Suprapubic skin (tissue), 4 donors: Measurements from ENCODE around the gene PSMG4. TPM values are rescaled to one million over a fixed set of nuclear protein-coding genes. Genes with fewer than 3 reads are reported as not detected.

Experiments
- DNase-seq, 2 donors: peaks; one replicate each; pipeline ENCODE4 v3.0.0-alpha.2; 2019; ENCODE audit warnings: low spot score in 2 of 2
- H3K27ac ChIP-seq: fragments of 200-600 bp; sonication (generic); one replicate; pipeline ENCODE4 v1.5.1; 2019
- H3K27me3 ChIP-seq: fragments of 200-600 bp; sonication (generic); one replicate; pipeline ENCODE4 v1.5.1; 2019
- H3K36me3 ChIP-seq: fragments of 200-600 bp; sonication (generic); one replicate; pipeline ENCODE4 v1.5.1; 2019
- H3K4me1 ChIP-seq: fragments of 200-600 bp; sonication (generic); one replicate; pipeline ENCODE4 v1.5.1; 2019
- H3K4me3 ChIP-seq: fragments of 200-600 bp; sonication (generic); one replicate; pipeline ENCODE4 v1.5.1; 2019; ENCODE audit warnings: mild to moderate bottlenecking
- H3K9me3 ChIP-seq: fragments of 200-600 bp; sonication (generic); one replicate; pipeline ENCODE4 v1.5.1; 2019
- EP300 ChIP-seq: sonication (generic); formaldehyde crosslinking; IDR thresholded peaks from one replicate; pipeline ENCODE4 v1.6.1; 2017; ENCODE audit warnings: antibody characterized with exemption
- POLR2A ChIP-seq, 2 donors: fragments of 450-650 bp; IDR thresholded peaks; one replicate each; pipeline ENCODE4 v1.6.1; 2017; ENCODE audit warnings: antibody characterized with exemption in 2 of 2, mild to moderate bottlenecking in 2 of 2, moderate library complexity in 2 of 2
- POLR2AphosphoS5 ChIP-seq, 3 donors: sonication (generic); formaldehyde crosslinking; IDR thresholded peaks; one replicate each; pipeline ENCODE4 v1.6.1; 2017; ENCODE audit warnings: antibody characterized with exemption in 3 of 3
- WGBS: methylation state at CpG from one replicate; pipeline ENCODE4 v1.1.5; 2018; 5-methylcytosine and 5-hydroxymethylcytosine counted together
- total RNA-seq, 4 donors: library from RNA; depleted of rRNA; stranded (reverse); fragments of >200 nt; gene quantifications; one replicate each; pipeline ENCODE4 v1.1.0, GENCODE V29; 2016
- TF ChIP-seq, protein P1 (sequence below), 2 donors: fragments of 200-600 bp in 1 of 2; fragments of 450-650 bp in 1 of 2; sonication (generic) in 1 of 2; IDR thresholded peaks; one replicate each; pipeline ENCODE4 v1.5.1; 2016 to 2019; ENCODE audit warnings: antibody characterized with exemption in 2 of 2, mild to moderate bottlenecking in 1 of 2, moderate library complexity in 1 of 2

PSMG4 gene
- total RNA-seq, 4 donors from 2014 or later, result 11.4 to 32.6 (median 21.1) TPM

DNA sequence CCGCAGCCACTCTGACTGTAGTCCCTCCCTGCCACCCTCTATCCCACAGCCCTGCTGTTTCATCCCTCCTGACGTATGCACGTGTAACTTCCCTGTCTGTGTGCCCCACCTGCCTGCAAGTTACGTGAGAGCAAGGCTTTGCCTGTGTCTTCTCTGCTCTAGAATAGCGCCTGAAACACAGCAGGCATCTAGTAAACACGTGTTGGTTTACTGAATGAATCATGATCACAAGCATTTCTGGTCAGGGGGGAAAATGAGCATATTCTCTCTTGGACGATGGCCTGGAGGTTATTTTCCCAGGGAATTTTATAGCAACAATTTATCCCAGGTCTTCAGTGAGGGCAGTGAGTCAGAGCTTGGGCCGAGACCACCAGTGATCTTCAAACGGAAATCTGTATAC is 38.3 kb downstream of the PSMG4 start:
- H3K9me3 ChIP-seq, result no peaks in the 10 kb centered on the region
- 88% methylated on average over 9 of the region's 9 CpGs for WGBS
- peaks cover 28% of the 10 kb centered on the region for H3K36me3 ChIP-seq
- TF ChIP-seq POLR2A (IDR thresholded peaks at IDR 0.05) (no peak), EP300 (no peak), POLR2AphosphoS5 (IDR thresholded peaks at IDR 0.05) (no peak)
- TF ChIP-seq, protein P1, sequence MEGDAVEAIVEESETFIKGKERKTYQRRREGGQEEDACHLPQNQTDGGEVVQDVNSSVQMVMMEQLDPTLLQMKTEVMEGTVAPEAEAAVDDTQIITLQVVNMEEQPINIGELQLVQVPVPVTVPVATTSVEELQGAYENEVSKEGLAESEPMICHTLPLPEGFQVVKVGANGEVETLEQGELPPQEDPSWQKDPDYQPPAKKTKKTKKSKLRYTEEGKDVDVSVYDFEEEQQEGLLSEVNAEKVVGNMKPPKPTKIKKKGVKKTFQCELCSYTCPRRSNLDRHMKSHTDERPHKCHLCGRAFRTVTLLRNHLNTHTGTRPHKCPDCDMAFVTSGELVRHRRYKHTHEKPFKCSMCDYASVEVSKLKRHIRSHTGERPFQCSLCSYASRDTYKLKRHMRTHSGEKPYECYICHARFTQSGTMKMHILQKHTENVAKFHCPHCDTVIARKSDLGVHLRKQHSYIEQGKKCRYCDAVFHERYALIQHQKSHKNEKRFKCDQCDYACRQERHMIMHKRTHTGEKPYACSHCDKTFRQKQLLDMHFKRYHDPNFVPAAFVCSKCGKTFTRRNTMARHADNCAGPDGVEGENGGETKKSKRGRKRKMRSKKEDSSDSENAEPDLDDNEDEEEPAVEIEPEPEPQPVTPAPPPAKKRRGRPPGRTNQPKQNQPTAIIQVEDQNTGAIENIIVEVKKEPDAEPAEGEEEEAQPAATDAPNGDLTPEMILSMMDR (IDR thresholded peaks at IDR 0.05), result no peak
- no peak overlapping the region for H3K4me3 ChIP-seq
- H3K27me3 ChIP-seq, result no peaks in the 10 kb centered on the region
- DNase-seq, result peak in 1 of 2 donors; percentile 43
- no peaks in the 10 kb centered on the region for H3K4me1 ChIP-seq
- H3K27ac ChIP-seq, result no peak overlapping the region

DNA sequence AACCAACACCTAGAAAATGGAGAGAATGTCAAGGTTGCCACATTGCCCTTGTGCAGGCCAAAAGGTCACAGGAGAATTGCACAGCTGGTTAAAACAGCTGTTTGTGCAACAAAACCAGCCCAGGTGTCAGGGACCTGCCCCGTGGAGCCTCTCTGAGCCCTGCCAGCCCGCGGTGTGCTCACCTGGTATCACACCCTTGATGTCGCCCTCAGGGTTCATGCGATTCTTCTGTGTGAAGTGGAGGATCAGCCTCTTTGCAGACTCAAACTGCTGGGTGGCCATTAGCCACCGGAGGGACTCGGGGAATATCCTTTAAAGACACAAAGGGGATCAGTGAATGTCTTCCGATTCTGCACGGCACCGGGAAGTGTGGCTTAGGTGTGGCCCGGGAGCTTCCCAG is 39.2 kb downstream of the PSMG4 start:
- DNase-seq, result peak; percentile 36 to 59
- no peak for TF ChIP-seq EP300
- no peak for TF ChIP-seq POLR2AphosphoS5 (IDR thresholded peaks at IDR 0.05)
- no peak for TF ChIP-seq POLR2A (IDR thresholded peaks at IDR 0.05)
- TF ChIP-seq, protein P1 (IDR thresholded peaks at IDR 0.05), result no peak
- 72% methylated on average over 11 of the region's 11 CpGs for WGBS
- no peak overlapping the region for H3K27ac ChIP-seq
- peaks cover 24% of the 10 kb centered on the region for H3K36me3 ChIP-seq
- no peaks in the 10 kb centered on the region for H3K9me3 ChIP-seq
- H3K4me1 ChIP-seq, result no peaks in the 10 kb centered on the region
- no peak overlapping the region for H3K4me3 ChIP-seq
- no peaks in the 10 kb centered on the region for H3K27me3 ChIP-seq

DNA sequence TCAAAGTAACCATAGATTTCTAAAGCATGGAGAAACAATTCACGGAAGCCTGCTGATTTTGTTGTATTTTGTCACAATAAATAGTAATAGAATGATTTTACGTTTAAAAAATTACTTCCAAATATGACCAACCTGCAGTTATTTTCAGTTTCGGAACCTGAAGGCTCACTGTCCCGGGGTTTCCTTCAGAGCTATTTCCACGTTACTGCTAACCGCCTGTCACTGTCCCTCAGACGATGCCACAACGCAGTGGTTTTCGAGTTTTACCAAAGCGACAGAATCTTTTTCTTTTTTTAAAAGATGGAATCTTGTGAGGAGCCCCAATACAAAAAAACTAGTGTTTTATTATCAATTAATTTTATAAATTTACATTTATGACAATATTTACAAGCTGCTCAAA is 40.5 kb downstream of the PSMG4 start:
- Histone ChIP-seq H3K27me3 (no peaks in the 10 kb centered on the region), H3K4me3 (no peak overlapping the region), H3K4me1 (no peaks in the 10 kb centered on the region), H3K36me3 (peaks cover 20% of the 10 kb centered on the region), H3K9me3 (no peaks in the 10 kb centered on the region), H3K27ac (no peak overlapping the region)
- DNase-seq, result peak in 1 of 2 donors; percentile 41
- WGBS, result 94% methylated on average over 10 of the region's 10 CpGs
- no peak for TF ChIP-seq POLR2A (IDR thresholded peaks at IDR 0.05)

DNA sequence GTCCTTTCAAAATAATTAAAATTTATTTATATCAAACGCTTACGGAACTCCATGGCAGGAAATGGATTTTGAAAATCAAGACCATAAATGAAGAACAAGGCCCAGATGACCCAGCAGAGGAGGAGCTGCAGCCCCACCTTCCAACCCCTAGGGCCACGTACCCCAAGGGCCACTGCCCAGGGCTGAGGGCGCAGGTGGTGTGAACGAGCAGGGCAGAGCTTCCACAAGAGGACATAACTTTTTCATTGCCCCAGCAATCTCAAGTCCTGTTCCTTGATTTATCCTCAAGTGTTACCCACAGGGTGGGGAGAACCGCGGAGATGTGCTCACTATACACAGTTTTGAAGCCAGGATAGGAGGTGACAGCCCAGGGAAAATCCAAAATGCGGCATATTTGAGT is 42.8 kb downstream of the PSMG4 start:
- H3K36me3 ChIP-seq, result peaks cover 13% of the 10 kb centered on the region
- 93% methylated on average over 8 of the region's 8 CpGs for WGBS
- peak; percentile 38 to 47 for DNase-seq
- TF ChIP-seq POLR2A (IDR thresholded peaks at IDR 0.05), result no peak
- TF ChIP-seq EP300, result no peak
- TF ChIP-seq, protein P1 (IDR thresholded peaks at IDR 0.05), result no peak
- no peak for TF ChIP-seq POLR2AphosphoS5 (IDR thresholded peaks at IDR 0.05)
- H3K27ac ChIP-seq, result no peak overlapping the region
- H3K4me1 ChIP-seq, result no peaks in the 10 kb centered on the region
- H3K4me3 ChIP-seq, result no peak overlapping the region
- no peaks in the 10 kb centered on the region for H3K9me3 ChIP-seq
- no peaks in the 10 kb centered on the region for H3K27me3 ChIP-seq

DNA sequence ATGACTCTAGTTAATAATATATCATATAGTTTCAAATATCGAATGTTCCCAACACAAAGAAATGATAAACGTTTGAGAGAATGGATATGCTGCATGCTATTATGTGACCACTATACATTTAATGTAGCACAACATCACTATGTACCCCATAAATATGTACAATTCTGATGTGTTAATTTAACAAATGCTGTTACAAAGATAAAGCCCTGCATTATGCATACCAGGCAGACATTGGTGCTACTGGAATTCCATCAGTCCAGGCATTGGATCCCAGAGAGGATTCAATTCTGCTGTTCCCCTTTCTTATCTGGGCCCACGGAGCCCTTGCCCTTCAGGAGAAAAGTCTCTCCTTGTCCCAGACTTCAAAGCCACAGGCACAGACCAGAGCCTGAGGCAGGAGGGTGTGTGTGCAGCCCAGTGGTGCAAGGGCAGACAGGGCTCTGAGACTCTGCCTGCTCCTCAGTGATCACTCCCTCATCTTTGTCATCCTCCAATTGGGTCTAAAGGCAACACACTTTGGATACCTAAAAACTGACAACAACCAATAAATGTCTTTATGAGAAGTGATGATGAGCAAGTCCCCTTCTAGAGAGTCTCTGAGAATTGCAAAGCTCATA is 45.2 kb downstream of the PSMG4 start:
- Histone ChIP-seq H3K9me3 (no peaks in the 10 kb centered on the region), H3K36me3 (peaks cover 4% of the 10 kb centered on the region), H3K27ac (no peak overlapping the region), H3K4me3 (no peak overlapping the region), H3K27me3 (no peaks in the 10 kb centered on the region), H3K4me1 (no peaks in the 10 kb centered on the region)
- WGBS, result 91% methylated on average over 3 of the region's 3 CpGs
- no peak for TF ChIP-seq POLR2AphosphoS5 (IDR thresholded peaks at IDR 0.05)
- TF ChIP-seq, protein P1 (IDR thresholded peaks at IDR 0.05), result no peak
- peak; percentile 23 to 27 for DNase-seq
